RWPE2 (cell line): ENCODE data around the gene MAP1S.

Source experiments
- ATAC-seq: fragments of 200-7000 bp; cut with Tn5 transposase; 3 replicates; pipeline ENCODE4 v1.9.1; 2021; ENCODE audit warnings: low read depth
- DNase-seq: peaks from one replicate; pipeline ENCODE4 v3.0.0-alpha.2; 2020; ENCODE audit warnings: low spot score
- H3K27ac ChIP-seq: fragments of 450-650 bp; 2 replicates; pipeline ENCODE4 v1.5.1; 2017; ENCODE audit warnings: mild to moderate bottlenecking; ENCODE audit not compliant: poor library complexity, severe bottlenecking
- H3K27me3 ChIP-seq: fragments of 250-450 bp; sonication (Bioruptor Pico); 2 replicates; pipeline ENCODE4 v1.5.1; 2021; ENCODE audit warnings: mild to moderate bottlenecking, moderate library complexity; ENCODE audit not compliant: insufficient read depth, poor library complexity, severe bottlenecking
- H3K36me3 ChIP-seq: fragments of 250-450 bp; sonication (Bioruptor Pico); 2 replicates; pipeline ENCODE4 v1.5.1; 2020; ENCODE audit warnings: low read depth, mild to moderate bottlenecking, moderate library complexity
- H3K4me1 ChIP-seq: fragments of 250-450 bp; sonication (Bioruptor Pico); 2 replicates; pipeline ENCODE4 v1.5.1; 2021; ENCODE audit warnings: mild to moderate bottlenecking, moderate library complexity; ENCODE audit not compliant: insufficient read depth, poor library complexity, severe bottlenecking
- H3K4me3 ChIP-seq: fragments of 250-450 bp; sonication (Bioruptor Pico); 2 replicates; pipeline ENCODE4 v1.5.1; 2021; ENCODE audit warnings: mild to moderate bottlenecking, moderate library complexity; ENCODE audit not compliant: severe bottlenecking
- H3K9me3 ChIP-seq: fragments of 250-450 bp; sonication (Bioruptor Pico); 2 replicates; pipeline ENCODE4 v1.5.1; 2021; ENCODE audit warnings: mild to moderate bottlenecking, moderate library complexity; ENCODE audit not compliant: severe bottlenecking
- CTCF ChIP-seq: fragments of 450-650 bp; IDR thresholded peaks from one replicate; pipeline ENCODE4 v1.5.1; 2017; ENCODE audit warnings: mild to moderate bottlenecking, moderate library complexity; ENCODE audit not compliant: poor library complexity, severe bottlenecking

MAP1S gene

GRCh38 chr19:17758515-17758914 lies 39.2 kb downstream of the MAP1S start:
- Histone ChIP-seq H3K4me1 (peaks cover 7% of the 10 kb centered on the region), H3K36me3 (no peaks in the 10 kb centered on the region), H3K9me3 (no peaks in the 10 kb centered on the region), H3K27ac (no peak overlapping the region), H3K27me3 (no peaks in the 10 kb centered on the region), H3K4me3 (no peak overlapping the region)
- TF ChIP-seq CTCF: no peak
- no peak for DNase-seq
- no peak for ATAC-seq

GRCh38 chr19:17761148-17761547 lies 41.9 kb downstream of the MAP1S start:
- Histone ChIP-seq H3K4me3 (no peak overlapping the region), H3K27ac (no peak overlapping the region), H3K36me3 (no peaks in the 10 kb centered on the region), H3K9me3 (no peaks in the 10 kb centered on the region), H3K4me1 (peaks cover 6% of the 10 kb centered on the region), H3K27me3 (no peaks in the 10 kb centered on the region)
- no peak for TF ChIP-seq CTCF
- DNase-seq: no peak
- no peak for ATAC-seq

GRCh38 chr19:17762505-17763229 lies 43.4 kb downstream of the MAP1S start:
- no peak overlapping the region for H3K27ac ChIP-seq
- H3K4me3 ChIP-seq: no peak overlapping the region
- DNase-seq: no peak
- no peaks in the 10 kb centered on the region for H3K9me3 ChIP-seq
- no peak for TF ChIP-seq CTCF
- H3K36me3 ChIP-seq: no peaks in the 10 kb centered on the region
- peaks cover 6% of the 10 kb centered on the region for H3K4me1 ChIP-seq
- no peaks in the 10 kb centered on the region for H3K27me3 ChIP-seq
- ATAC-seq: peak; percentile 31; the same call in 1 of the 3 replicates

GRCh38 chr19:17764348-17764747 lies 45.1 kb downstream of the MAP1S start:
- TF ChIP-seq CTCF: no peak
- Histone ChIP-seq H3K27me3 (no peaks in the 10 kb centered on the region), H3K27ac (no peak overlapping the region), H3K4me1 (peaks cover 6% of the 10 kb centered on the region), H3K4me3 (no peak overlapping the region), H3K36me3 (no peaks in the 10 kb centered on the region), H3K9me3 (no peaks in the 10 kb centered on the region)
- DNase-seq (no peak), ATAC-seq (no peak)

GRCh38 chr19:17765069-17765618 lies 45.9 kb downstream of the MAP1S start:
- Histone ChIP-seq H3K4me1 (peaks cover 6% of the 10 kb centered on the region), H3K27me3 (no peaks in the 10 kb centered on the region), H3K27ac (no peak overlapping the region), H3K9me3 (no peaks in the 10 kb centered on the region), H3K4me3 (no peak overlapping the region), H3K36me3 (no peaks in the 10 kb centered on the region)
- DNase-seq: no peak
- ATAC-seq: peak; percentile 80
- no peak for TF ChIP-seq CTCF
